Tibial artery (tissue), 4 donors: ENCODE data around the gene MORN5.

Experiments
- DNase-seq, 2 donors: peaks; one replicate each; pipeline ENCODE4 v3.0.0-alpha.2; 2019
- H3K27ac ChIP-seq, 2 donors: fragments of 200-600 bp; sonication (generic) in 1 of 2; 1 replicate in 1 of 2; 2 replicates in 1 of 2; pipeline ENCODE4 v1.5.1; 2018 to 2019; ENCODE audit warnings: mild to moderate bottlenecking in 1 of 2
- H3K27me3 ChIP-seq, 2 donors: fragments of 200-600 bp; sonication (generic) in 1 of 2; one replicate each; pipeline versions ENCODE4 v1.5.1 to v1.6.0; 2016 to 2019
- H3K36me3 ChIP-seq, 3 donors: fragments of 200-600 bp; sonication (generic) in 2 of 3; one replicate each; pipeline ENCODE4 v1.5.1; 2016 to 2019; ENCODE audit warnings: mild to moderate bottlenecking in 2 of 3
- H3K4me1 ChIP-seq, 4 donors: fragments of 200-600 bp; sonication (generic) in 2 of 4; 1 replicate in 3 of 4; 2 replicates in 1 of 4; pipeline ENCODE4 v1.5.1; 2016 to 2019
- H3K4me3 ChIP-seq, 2 donors: fragments of 200-600 bp; sonication (generic) in 1 of 2; 1 replicate in 1 of 2; 2 replicates in 1 of 2; pipeline ENCODE4 v1.5.1; 2018 to 2019; ENCODE audit warnings: mild to moderate bottlenecking in 2 of 2
- H3K9me3 ChIP-seq, 3 donors: fragments of 200-600 bp; sonication (generic) in 1 of 3; one replicate each; pipeline ENCODE4 v1.5.1; 2016 to 2019
- intact Hi-C: fragments of 100-400 bp; cut with DNase I; formaldehyde crosslinking; loops from one replicate; pipeline ENCODE4 v1.15.0; 2023; ENCODE audit warnings: low total_unique reads
- TF ChIP-seq, protein P1 (sequence below), 2 experiments: fragments of 200-600 bp in 1 of 2; fragments of 450-650 bp in 1 of 2; IDR thresholded peaks; one replicate each; pipeline ENCODE4 v1.5.1; 2017 to 2019; ENCODE audit warnings: antibody characterized with exemption in 2 of 2, mild to moderate bottlenecking in 1 of 2, moderate library complexity in 1 of 2

Gene MORN5

GRCh38 chr9:122133263-122133983 lies 26.3 kb upstream of the MORN5 start:
- Histone ChIP-seq H3K4me3 (no peak overlapping the region), H3K27ac (no peak overlapping the region), H3K9me3 (no peaks in the 10 kb centered on the region), H3K36me3 (no peaks in the 10 kb centered on the region), H3K4me1 (peaks cover 0 to 5% (median 0%) of the 10 kb centered on the region in 4 donors), H3K27me3 (peaks cover 0 to 5% of the 10 kb centered on the region in 2 donors)
- DNase-seq = no peak
- TF ChIP-seq, protein P1, sequence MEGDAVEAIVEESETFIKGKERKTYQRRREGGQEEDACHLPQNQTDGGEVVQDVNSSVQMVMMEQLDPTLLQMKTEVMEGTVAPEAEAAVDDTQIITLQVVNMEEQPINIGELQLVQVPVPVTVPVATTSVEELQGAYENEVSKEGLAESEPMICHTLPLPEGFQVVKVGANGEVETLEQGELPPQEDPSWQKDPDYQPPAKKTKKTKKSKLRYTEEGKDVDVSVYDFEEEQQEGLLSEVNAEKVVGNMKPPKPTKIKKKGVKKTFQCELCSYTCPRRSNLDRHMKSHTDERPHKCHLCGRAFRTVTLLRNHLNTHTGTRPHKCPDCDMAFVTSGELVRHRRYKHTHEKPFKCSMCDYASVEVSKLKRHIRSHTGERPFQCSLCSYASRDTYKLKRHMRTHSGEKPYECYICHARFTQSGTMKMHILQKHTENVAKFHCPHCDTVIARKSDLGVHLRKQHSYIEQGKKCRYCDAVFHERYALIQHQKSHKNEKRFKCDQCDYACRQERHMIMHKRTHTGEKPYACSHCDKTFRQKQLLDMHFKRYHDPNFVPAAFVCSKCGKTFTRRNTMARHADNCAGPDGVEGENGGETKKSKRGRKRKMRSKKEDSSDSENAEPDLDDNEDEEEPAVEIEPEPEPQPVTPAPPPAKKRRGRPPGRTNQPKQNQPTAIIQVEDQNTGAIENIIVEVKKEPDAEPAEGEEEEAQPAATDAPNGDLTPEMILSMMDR (IDR thresholded peaks at IDR 0.05) = no peak
- intact Hi-C loops = no loop called here

DNA sequence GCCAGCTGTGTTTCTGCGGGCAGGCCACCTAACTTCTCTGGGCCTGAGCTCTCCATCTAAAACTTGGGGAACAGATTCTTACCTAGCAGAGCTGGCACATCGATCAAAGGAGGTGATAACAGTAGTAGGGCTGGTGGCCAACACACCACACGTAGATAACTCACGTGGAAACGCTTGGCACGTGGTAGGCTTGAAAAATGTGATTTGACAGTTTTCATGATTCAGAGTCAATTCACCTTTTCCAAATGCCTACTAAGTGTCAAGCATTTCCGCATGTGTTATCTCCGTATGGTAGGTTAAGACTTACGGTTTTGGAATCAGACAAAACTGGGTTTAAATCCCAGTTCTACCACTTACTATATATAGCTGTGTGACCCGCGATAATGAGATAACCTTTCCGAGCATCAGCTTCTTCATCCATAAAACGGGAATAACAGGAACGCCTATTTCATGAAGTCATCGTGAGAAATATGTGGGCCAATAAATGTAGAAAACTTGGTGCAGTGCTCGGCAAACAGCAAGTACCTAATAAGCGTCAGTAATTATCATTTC lies 25.6 kb upstream of the MORN5 start:
- H3K9me3 ChIP-seq = no peaks in the 10 kb centered on the region
- no peak for DNase-seq
- H3K27ac ChIP-seq = no peak overlapping the region
- peaks cover 0 to 5% (median 0%) of the 10 kb centered on the region in 4 donors for H3K4me1 ChIP-seq
- no peak overlapping the region for H3K4me3 ChIP-seq
- intact Hi-C loops = no loop called here
- H3K36me3 ChIP-seq = no peaks in the 10 kb centered on the region
- H3K27me3 ChIP-seq = peaks cover 0 to 4% of the 10 kb centered on the region in 2 donors
- TF ChIP-seq, protein P1 (IDR thresholded peaks at IDR 0.05) = no peak

DNA sequence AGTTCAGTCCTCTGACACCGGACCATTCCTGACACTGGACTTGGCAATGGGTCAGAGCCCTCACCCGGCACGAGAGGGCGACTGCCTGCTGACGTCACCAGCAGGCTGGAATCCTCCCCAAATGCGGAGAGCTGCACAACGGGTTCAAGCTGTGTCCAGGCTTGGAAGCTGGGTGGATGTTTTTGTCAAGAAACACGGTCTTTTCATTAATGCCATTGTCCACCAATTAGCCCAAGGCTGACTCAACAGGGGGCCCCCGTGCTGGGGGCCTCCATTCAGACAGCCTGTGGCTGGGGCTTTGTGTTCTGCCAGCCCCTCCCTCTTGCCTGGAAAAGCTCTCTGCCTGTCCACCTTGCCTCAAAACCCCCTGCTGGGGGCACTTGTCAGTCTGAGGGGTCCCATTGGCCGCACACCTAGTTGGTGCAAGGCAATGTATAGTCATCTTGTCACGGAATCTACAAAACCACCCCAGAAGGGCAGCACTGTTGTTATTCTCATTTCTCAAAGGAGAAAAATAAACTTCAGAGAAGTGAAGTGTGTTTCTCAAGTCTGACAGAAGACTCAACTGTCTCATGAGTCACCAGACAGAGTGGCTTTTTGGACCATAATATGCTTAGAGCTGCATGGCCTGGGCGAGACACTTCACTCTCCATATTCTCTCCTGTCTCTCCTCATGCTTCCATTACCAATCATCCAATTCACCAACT lies 24.7 kb upstream of the MORN5 start:
- H3K4me3 ChIP-seq = no peak overlapping the region
- TF ChIP-seq, protein P1 (IDR thresholded peaks at IDR 0.05) = no peak
- peaks cover 0 to 5% (median 0%) of the 10 kb centered on the region in 4 donors for H3K4me1 ChIP-seq
- H3K9me3 ChIP-seq = no peaks in the 10 kb centered on the region
- peaks cover 0 to 4% of the 10 kb centered on the region in 2 donors for H3K27me3 ChIP-seq
- intact Hi-C loops = no loop called here
- no peak for DNase-seq
- no peak overlapping the region for H3K27ac ChIP-seq
- no peaks in the 10 kb centered on the region for H3K36me3 ChIP-seq

DNA sequence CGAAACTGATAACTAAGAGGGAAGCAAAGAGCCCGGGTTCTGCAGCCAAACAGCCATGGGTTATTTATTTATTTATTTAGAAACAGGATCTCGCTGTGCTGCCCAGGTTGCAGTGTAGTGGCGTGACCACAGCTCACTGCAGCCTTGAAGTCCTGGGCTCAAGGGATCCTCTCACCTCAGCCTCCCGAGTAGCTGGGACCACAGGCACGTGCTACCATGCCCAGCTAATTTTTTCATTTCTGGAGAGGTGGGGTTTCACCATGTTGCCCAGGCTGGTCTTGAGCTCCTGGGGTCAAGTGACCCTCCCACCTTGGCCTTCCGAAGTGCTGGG lies 24.2 kb upstream of the MORN5 start:
- no peak for DNase-seq
- H3K4me1 ChIP-seq = peaks cover 0 to 5% (median 0%) of the 10 kb centered on the region in 4 donors
- H3K4me3 ChIP-seq = no peak overlapping the region
- H3K9me3 ChIP-seq = no peaks in the 10 kb centered on the region
- peaks cover 0 to 4% of the 10 kb centered on the region in 2 donors for H3K27me3 ChIP-seq
- TF ChIP-seq, protein P1 (IDR thresholded peaks at IDR 0.05) = no peak
- no peaks in the 10 kb centered on the region for H3K36me3 ChIP-seq
- intact Hi-C loops = no loop called here
- H3K27ac ChIP-seq = no peak overlapping the region

DNA sequence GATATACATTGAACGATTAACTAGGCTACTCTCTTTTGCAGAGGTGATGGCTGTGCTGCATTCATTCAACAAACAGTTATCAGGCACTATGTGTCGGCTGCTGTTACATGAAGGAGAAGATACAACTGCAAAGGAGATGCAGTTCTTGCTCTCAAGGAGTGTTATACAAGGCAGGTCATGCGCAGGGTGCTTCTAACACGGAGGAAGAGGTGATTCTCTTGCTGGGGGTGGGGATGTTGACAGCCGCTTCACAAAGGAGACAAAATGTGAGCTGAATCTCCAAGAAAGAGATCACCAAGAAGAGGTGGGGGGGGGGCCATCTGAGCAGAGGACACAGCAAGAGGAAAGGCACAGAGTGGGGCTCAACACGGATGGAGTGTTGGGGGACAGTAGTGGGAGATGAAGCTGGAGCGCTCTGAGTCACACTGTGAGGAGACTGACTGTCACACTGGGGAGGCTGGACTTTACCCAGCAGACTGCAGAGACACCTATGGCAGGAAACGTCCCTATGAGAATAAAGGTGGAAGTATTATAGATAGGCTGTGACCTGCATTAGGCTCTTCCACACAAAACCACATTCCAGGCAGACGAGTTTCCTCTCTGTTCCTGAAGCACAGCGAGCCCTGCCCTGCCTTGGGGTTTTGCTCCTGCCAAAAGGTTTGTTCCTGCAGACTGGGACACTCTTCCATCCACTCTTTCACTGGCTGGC lies 21.0 kb upstream of the MORN5 start:
- Histone ChIP-seq H3K9me3 (no peaks in the 10 kb centered on the region), H3K27me3 (peaks cover 0 to 4% of the 10 kb centered on the region in 2 donors), H3K36me3 (peaks cover 12 to 16% (median 13%) of the 10 kb centered on the region in 3 donors), H3K4me1 (no peaks in the 10 kb centered on the region), H3K4me3 (no peak overlapping the region), H3K27ac (no peak overlapping the region)
- intact Hi-C loops = no loop called here
- TF ChIP-seq, protein P1 (IDR thresholded peaks at IDR 0.05) = no peak
- DNase-seq = no peak
